Activated B cell treated with CpG ODN at 0.5 μM for 24 hours (primary cell): ENCODE measurements around the gene HSFX1. TPM values are rescaled to one million over a fixed set of nuclear protein-coding genes. Genes with fewer than 3 reads are reported as not detected.
A peak's percentile ranks its signal among the peaks of the same experiment; 100 is the strongest.
"Not testable (repeated sequence)": the region's sequence is repeated elsewhere in the genome, so short reads cannot be mapped to it uniquely, and the experiment has no call there.

Experiments used
- ATAC-seq: fragments of 200-7000 bp; cut with Tn5 transposase; one replicate; pipeline ENCODE4 v1.10.0; 2021; ENCODE audit warnings: low read depth, mild to moderate bottlenecking, moderate library complexity
- CTCF ChIA-PET: fragments of 350-600 bp; sonication (Branson Sonifier 250); formaldehyde crosslinking; loops from one replicate; lab custom pipeline; 2021; ENCODE audit warnings: antibody characterized with exemption; lab: Charles Lee
- POLR2A ChIA-PET: fragments of 350-600 bp; sonication (Branson Sonifier 250); formaldehyde crosslinking; loops from one replicate; lab custom pipeline; 2021; ENCODE audit warnings: antibody characterized with exemption; lab: Charles Lee
- DNase-seq: peaks from one replicate; pipeline ENCODE4 v3.0.0; 2022
- H3K27ac Mint-ChIP-seq: one replicate; pipeline ENCODE4 v1.8.0; 2020; ENCODE audit warnings: mixed read lengths
- H3K27me3 Mint-ChIP-seq: one replicate; pipeline ENCODE4 v1.8.0; 2021; ENCODE audit warnings: mixed read lengths
- H3K36me3 Mint-ChIP-seq: one replicate; pipeline ENCODE4 v1.8.0; 2021; ENCODE audit warnings: low read depth, mixed read lengths
- H3K4me1 Mint-ChIP-seq: one replicate; pipeline ENCODE4 v1.8.0; 2021; ENCODE audit warnings: mixed read lengths
- H3K4me3 Mint-ChIP-seq: one replicate; pipeline ENCODE4 v1.8.0; 2020; ENCODE audit warnings: mild to moderate bottlenecking, mixed read lengths
- H3K9me3 Mint-ChIP-seq: one replicate; pipeline ENCODE4 v1.8.0; 2020; ENCODE audit warnings: mixed read lengths
- intact Hi-C: fragments of 100-400 bp; cut with micrococcal nuclease; formaldehyde crosslinking; loops from one replicate; pipeline ENCODE4 v1.15.1; 2024
- total RNA-seq: library from RNA; stranded (reverse); gene quantifications from 2 replicates; pipeline ENCODE4 v1.2.3, GENCODE V29; 2022
- TF ChIP-seq, protein P1 (sequence below): fragments of 200-600 bp; IDR thresholded peaks from one replicate; pipeline ENCODE4 v1.8.0; 2022; ENCODE audit warnings: antibody characterized with exemption, mild to moderate bottlenecking

The HSFX1 gene, protein sequence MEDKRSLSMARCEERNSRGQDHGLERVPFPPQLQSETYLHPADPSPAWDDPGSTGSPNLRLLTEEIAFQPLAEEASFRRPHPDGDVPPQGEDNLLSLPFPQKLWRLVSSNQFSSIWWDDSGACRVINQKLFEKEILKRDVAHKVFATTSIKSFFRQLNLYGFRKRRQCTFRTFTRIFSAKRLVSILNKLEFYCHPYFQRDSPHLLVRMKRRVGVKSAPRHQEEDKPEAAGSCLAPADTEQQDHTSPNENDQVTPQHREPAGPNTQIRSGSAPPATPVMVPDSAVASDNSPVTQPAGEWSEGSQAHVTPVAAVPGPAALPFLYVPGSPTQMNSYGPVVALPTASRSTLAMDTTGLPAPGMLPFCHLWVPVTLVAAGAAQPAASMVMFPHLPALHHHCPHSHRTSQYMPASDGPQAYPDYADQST
- 0.93 and 1.1 TPM in 2 replicates for total RNA-seq

DNA sequence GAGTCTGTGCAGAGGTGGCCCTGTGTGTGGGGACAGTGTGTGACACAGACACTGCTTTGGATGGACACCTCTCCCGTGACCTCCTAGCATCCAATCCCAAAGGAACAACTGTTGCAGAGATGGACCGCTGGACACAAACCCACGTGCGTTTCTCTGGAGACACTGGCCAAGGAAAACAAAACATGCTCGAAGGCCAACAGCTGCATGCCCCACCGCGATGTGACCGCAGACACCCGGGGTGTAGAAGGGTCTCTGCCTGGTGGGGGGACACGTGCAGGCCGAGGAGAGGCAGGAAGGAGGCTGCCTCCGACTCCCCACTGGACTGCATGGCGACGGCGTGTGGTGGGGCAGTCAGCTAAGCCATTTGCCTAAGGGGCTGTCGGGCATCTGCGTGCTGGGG is at the start of gene HSFX1:
TSS of gene HSFX1 (plus strand) at position 301 of the 400 bp plus-strand sequence. CDS start 614 bp downstream, outside the sequence.
- H3K36me3 Mint-ChIP-seq, POLR2A ChIA-PET, CTCF ChIA-PET, ATAC-seq, H3K27me3 Mint-ChIP-seq, H3K4me3 Mint-ChIP-seq, DNase-seq, H3K27ac Mint-ChIP-seq, intact Hi-C loops, H3K9me3 Mint-ChIP-seq, H3K4me1 Mint-ChIP-seq: not testable (repeated sequence)

DNA sequence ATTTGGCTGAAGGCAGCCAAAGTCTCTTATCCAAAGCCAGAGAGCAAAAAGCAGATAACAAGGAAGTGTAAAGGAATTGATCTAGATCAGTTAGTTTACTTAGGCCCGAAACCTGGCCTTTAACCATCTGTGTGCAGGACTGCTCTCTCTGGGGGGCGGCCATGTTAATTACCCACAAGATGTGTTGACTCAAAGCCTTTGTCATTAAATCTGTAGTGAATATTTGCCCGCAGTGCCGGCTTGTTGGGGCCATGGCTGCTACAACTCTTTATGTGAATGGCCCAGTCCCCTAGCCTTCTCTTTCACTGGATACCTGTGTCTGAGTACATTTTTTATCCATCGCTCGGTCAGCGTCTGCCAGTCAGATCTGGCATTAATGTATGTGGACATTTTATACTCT is 46.6 kb upstream of the HSFX1 start:
- H3K4me1 Mint-ChIP-seq, H3K9me3 Mint-ChIP-seq, intact Hi-C loops, H3K4me3 Mint-ChIP-seq, ATAC-seq, H3K36me3 Mint-ChIP-seq, H3K27ac Mint-ChIP-seq, DNase-seq, POLR2A ChIA-PET, CTCF ChIA-PET, H3K27me3 Mint-ChIP-seq: not testable (repeated sequence)

DNA sequence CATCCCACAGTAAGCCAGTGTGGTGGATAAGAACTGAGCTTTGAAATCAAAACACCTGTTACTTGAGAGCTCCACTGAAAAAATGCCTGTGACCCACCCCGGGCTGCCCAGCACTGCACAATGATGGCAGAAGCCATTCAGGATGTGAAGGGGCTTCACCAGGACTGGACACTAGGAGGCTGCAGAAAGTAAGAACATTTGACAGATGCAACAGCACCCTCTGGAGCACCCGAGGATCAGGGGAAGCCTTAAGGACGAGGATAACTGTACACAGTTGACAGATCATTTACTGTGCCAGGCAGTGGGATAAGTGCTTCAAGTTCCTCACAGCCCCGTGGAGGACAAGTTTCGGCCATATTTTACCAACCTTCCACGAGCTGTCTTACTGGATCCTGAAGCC is 31.6 kb upstream of the HSFX1 start:
- ATAC-seq = not testable (repeated sequence)

DNA sequence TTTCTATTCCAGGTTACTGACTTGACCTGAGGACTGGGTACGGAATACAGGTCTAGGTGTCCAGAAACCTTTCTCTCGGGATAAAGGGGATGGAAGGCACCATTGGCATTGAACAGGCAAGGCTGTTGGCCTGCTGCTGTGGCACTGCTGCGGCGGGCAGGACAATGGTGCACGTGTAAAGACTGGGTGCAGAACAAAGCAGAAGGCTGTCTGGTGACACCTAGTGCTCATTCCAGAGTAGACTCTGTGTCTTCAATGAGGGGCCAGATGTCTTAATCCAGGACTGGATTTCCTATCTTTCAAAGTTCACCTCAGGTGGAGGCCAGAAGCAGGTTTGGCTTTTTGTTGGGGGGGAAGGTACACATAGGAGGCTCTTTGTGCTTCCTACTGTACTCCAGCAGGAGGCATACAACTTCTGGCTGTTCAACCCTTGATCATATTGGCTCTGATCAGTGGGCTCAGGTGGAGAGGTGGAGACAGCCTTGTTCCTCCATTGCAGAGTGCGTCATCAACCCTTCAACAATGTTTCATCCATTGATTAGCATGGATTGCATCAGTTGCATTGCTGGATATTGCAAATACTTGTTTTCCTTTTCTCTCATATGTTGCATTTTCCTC is 27.4 kb upstream of the HSFX1 start:
- H3K9me3 Mint-ChIP-seq, DNase-seq, H3K27me3 Mint-ChIP-seq, H3K4me1 Mint-ChIP-seq, intact Hi-C loops, CTCF ChIA-PET, H3K36me3 Mint-ChIP-seq, POLR2A ChIA-PET, H3K4me3 Mint-ChIP-seq, H3K27ac Mint-ChIP-seq: not testable (repeated sequence)
- ATAC-seq = peak; percentile 37

More for the DNA sequence above, 31.6 kb upstream of the HSFX1 start:
- H3K4me1 Mint-ChIP-seq, intact Hi-C loops, H3K9me3 Mint-ChIP-seq, CTCF ChIA-PET, H3K27me3 Mint-ChIP-seq, H3K27ac Mint-ChIP-seq, H3K4me3 Mint-ChIP-seq, H3K36me3 Mint-ChIP-seq, POLR2A ChIA-PET, DNase-seq: not testable (repeated sequence)

DNA sequence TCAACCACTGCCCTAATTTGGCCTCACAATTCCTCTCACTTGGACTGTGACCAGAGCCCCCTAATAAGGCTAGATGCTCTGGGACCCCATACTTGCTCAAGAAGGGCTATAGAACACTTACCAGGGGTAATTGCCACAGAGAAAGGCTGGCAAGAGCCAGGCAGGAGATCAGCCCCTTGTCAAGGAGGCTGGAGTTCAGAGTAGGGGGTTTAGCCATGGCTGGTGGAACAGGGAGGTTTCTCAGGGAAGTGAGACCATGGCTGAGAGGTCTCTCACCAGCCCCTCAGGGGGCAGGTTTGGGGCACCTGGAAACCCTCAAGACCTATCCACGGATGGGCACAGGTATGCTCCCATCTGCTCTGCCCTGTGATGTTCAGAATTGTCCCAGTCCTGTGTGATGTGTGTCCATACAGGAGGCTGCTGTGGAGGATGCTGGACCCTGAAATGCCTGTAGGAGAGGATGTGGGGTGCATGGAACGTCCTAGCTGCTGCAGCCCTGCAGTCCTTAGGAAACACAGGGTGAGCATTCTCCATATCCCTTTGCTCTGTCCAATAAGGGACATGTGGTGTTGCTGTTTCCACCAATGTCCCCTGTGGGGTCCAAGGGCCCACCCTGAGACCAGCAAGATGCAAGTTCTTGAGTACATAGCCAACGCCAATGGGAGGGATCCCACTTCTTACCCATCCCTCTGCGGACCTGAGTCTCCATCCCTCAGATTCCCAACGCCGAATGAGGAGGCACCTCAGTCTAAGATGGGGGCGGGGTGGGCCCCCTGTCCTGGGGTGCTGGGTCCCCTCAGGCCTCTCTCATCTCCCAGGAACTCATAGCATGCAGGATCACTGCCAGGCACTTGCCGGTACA is 16.4 kb upstream of the HSFX1 start:
- intact Hi-C loops = no loop called here
- no peak for DNase-seq
- ChIA-PET POLR2A (no interaction called here), CTCF (no interaction called here)
- no peak overlapping the region for H3K4me3 Mint-ChIP-seq
- H3K36me3 Mint-ChIP-seq = no peaks in the 10 kb centered on the region
- no peaks in the 10 kb centered on the region for H3K4me1 Mint-ChIP-seq
- ATAC-seq = no peak
- no peaks in the 10 kb centered on the region for H3K9me3 Mint-ChIP-seq
- TF ChIP-seq, protein P1, sequence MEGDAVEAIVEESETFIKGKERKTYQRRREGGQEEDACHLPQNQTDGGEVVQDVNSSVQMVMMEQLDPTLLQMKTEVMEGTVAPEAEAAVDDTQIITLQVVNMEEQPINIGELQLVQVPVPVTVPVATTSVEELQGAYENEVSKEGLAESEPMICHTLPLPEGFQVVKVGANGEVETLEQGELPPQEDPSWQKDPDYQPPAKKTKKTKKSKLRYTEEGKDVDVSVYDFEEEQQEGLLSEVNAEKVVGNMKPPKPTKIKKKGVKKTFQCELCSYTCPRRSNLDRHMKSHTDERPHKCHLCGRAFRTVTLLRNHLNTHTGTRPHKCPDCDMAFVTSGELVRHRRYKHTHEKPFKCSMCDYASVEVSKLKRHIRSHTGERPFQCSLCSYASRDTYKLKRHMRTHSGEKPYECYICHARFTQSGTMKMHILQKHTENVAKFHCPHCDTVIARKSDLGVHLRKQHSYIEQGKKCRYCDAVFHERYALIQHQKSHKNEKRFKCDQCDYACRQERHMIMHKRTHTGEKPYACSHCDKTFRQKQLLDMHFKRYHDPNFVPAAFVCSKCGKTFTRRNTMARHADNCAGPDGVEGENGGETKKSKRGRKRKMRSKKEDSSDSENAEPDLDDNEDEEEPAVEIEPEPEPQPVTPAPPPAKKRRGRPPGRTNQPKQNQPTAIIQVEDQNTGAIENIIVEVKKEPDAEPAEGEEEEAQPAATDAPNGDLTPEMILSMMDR = no peak
- no peak overlapping the region for H3K27ac Mint-ChIP-seq
- H3K27me3 Mint-ChIP-seq = peaks cover 5% of the 10 kb centered on the region

DNA sequence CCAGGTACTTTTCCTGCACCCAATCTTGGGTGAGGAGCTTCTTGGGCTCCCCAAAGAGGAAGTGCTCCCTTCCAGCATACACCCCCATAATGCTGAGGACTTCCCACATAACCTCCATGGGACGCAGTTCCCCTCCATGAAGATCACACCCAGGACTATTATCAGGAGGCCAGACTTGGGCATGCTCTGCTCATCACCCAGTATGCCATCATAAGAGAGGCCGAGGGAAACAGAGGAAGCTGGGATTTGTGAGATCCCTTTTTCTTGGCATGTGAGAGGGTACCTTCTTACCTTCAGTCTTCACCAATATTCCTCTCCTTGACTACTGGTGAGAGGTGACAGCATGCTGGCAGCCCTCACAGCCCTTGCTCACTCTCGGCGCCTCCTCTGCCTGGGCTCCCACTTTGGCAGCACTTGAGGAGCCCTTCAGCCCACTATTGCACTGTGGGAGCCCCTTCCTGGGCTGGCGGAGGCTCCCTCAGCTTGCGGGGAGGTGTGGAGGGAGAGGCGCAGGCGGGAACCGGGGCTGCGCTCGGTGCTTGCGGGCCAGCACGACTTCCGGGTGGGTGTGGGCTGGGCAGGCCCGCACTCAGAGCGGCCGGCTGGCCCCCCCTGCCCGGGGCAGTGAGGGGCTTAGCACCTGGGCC is 15.7 kb upstream of the HSFX1 start:
- H3K36me3 Mint-ChIP-seq = no peaks in the 10 kb centered on the region
- no peaks in the 10 kb centered on the region for H3K9me3 Mint-ChIP-seq
- CTCF ChIA-PET = no interaction called here
- POLR2A ChIA-PET = no interaction called here
- H3K4me3 Mint-ChIP-seq = no peak overlapping the region
- ATAC-seq (no peak), DNase-seq (no peak)
- TF ChIP-seq, protein P1 = no peak
- H3K4me1 Mint-ChIP-seq = no peaks in the 10 kb centered on the region
- H3K27me3 Mint-ChIP-seq = peaks cover 3% of the 10 kb centered on the region
- intact Hi-C loops = no loop called here
- no peak overlapping the region for H3K27ac Mint-ChIP-seq

DNA sequence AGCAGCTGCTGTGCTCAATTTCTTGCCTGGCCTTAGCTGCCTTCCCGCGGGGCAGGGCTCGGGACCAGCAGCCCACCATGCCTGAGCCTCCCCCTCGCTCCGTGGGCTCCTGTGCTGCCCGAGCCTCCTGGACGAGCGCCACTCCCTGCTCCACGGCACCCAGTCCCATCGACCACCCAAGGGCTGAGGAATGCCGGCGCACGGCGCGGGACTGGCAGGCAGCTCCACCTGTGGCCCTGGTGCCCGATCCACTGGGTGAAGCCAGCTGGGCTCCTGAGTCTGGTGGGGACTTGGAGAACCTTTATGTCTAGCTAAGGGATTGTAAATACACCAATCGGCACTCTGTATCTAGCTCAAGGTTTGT is 15.2 kb upstream of the HSFX1 start:
- CTCF ChIA-PET, H3K4me1 Mint-ChIP-seq, H3K27ac Mint-ChIP-seq, H3K36me3 Mint-ChIP-seq, H3K9me3 Mint-ChIP-seq, DNase-seq, H3K27me3 Mint-ChIP-seq, H3K4me3 Mint-ChIP-seq, intact Hi-C loops, ATAC-seq, POLR2A ChIA-PET: not testable (repeated sequence)
